Ishikawa (cell line): ENCODE results near the gene COP1.

Experiments used
- CEBPB ChIP-seq: IDR thresholded peaks from 2 replicates; pipeline ENCODE4 v1.6.1; 2012
- EP300 ChIP-seq: IDR thresholded peaks from 2 replicates; pipeline ENCODE4 v1.6.1; 2012; ENCODE audit warnings: borderline replicate concordance
- FOXM1 ChIP-seq: IDR thresholded peaks from 2 replicates; pipeline ENCODE4 v1.6.1; 2012; ENCODE audit warnings: low read depth, borderline replicate concordance
- RAD21 ChIP-seq: IDR thresholded peaks from 2 replicates; pipeline ENCODE4 v1.6.1; 2012; ENCODE audit warnings: low read depth
- TF ChIP-seq, protein P1 (sequence below): IDR thresholded peaks from 2 replicates; pipeline ENCODE4 v1.6.1; 2012; ENCODE audit warnings: low read depth, mild to moderate bottlenecking
- TF ChIP-seq, protein P2 (sequence below): IDR thresholded peaks from 2 replicates; pipeline ENCODE4 v1.6.1; 2012

DNA sequence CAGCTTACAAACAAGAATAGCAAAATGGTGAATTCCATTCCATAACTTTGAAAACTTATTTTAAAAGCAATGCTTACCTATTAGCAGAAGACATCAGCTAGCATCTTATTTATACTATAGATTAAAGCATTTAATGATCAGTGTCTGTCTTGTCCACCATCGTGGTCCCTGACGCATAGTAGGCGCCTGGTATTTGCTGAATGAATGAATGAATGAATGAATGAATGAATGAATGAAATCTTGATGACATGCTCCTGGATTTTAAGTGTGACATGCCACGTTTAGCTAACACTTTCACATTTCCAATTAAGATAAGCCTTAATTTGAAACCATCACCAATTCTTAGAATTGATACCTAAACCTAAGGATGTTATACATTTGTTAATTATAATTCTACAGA lies 39.9 kb downstream of the COP1 start:
- no peak for TF ChIP-seq FOXM1
- TF ChIP-seq, protein P1, sequence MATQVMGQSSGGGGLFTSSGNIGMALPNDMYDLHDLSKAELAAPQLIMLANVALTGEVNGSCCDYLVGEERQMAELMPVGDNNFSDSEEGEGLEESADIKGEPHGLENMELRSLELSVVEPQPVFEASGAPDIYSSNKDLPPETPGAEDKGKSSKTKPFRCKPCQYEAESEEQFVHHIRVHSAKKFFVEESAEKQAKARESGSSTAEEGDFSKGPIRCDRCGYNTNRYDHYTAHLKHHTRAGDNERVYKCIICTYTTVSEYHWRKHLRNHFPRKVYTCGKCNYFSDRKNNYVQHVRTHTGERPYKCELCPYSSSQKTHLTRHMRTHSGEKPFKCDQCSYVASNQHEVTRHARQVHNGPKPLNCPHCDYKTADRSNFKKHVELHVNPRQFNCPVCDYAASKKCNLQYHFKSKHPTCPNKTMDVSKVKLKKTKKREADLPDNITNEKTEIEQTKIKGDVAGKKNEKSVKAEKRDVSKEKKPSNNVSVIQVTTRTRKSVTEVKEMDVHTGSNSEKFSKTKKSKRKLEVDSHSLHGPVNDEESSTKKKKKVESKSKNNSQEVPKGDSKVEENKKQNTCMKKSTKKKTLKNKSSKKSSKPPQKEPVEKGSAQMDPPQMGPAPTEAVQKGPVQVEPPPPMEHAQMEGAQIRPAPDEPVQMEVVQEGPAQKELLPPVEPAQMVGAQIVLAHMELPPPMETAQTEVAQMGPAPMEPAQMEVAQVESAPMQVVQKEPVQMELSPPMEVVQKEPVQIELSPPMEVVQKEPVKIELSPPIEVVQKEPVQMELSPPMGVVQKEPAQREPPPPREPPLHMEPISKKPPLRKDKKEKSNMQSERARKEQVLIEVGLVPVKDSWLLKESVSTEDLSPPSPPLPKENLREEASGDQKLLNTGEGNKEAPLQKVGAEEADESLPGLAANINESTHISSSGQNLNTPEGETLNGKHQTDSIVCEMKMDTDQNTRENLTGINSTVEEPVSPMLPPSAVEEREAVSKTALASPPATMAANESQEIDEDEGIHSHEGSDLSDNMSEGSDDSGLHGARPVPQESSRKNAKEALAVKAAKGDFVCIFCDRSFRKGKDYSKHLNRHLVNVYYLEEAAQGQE: no peak
- TF ChIP-seq EP300: no peak
- TF ChIP-seq, protein P2, sequence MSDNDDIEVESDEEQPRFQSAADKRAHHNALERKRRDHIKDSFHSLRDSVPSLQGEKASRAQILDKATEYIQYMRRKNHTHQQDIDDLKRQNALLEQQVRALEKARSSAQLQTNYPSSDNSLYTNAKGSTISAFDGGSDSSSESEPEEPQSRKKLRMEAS: no peak
- no peak for TF ChIP-seq CEBPB
- no peak for TF ChIP-seq RAD21
